ENCODE data around the gene HIGD1A. TPM values are rescaled to one million over a fixed set of nuclear protein-coding genes. Genes with fewer than 3 reads are reported as not detected.

The HIGD1A gene
- total RNA-seq, 1 experiment from 2014 or later = 77.6 TPM

DNA sequence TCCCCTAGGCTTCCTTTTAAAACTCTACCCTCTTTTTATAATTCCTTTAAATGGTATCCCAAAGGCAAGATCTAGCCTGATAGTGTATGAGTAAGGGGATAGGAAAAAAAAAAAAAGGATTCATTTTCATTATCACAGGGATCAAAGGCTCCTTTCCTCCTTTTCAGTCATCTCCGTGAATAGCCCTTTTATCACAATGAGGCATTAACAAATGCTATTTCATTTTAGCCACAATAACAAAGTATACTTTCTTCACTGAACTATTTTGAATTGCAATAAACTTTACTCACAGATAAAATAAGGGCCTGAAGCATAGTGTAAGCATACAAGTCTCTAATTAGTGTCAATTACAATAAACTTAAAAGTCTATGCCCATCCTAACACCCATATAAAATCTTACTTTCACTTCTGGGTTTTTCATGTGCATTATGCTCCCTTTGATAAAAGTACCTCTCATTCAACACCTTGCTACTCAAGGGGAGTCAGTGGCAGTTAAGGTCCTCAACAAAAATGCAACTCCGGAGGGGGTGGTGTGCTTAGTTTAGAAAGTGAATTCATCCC is 8.6 kb downstream of the HIGD1A start:
- H3K27ac ChIP-seq (ENCODE audit: insufficient read length, low read depth, low read length) = no peak overlapping the region
- H4K5ac ChIP-seq (ENCODE audit: insufficient read length, low read depth, low read length) = no peak overlapping the region
- H3K79me2 ChIP-seq (ENCODE audit: insufficient read depth, low read length) = peaks cover 2% of the 10 kb centered on the region; the same call in 1 of the 2 replicates
- DNase-seq = no peak
- H4K8ac ChIP-seq (replicated peaks; ENCODE audit: insufficient read length, low read depth, low read length) = no peak overlapping the region
- H4K91ac ChIP-seq (ENCODE audit: insufficient read length, low read depth, low read length) = no peak overlapping the region
- no peaks in the 10 kb centered on the region for H3K27me3 ChIP-seq (ENCODE audit: insufficient read depth, low read length)
- no peak overlapping the region for H3K23ac ChIP-seq (ENCODE audit: insufficient read length, low read depth, low read length)
- H3K4me2 ChIP-seq (ENCODE audit: insufficient read depth, insufficient read length, low read length) = no peak overlapping the region
- H3K4ac ChIP-seq (ENCODE audit: low read depth, low read length) = no peak overlapping the region
- Mint-ChIP-seq H3K4me3 (no peak overlapping the region), H3K36me3 (ENCODE audit: insufficient read depth in 1 of 3, low read depth in 3 of 3) (peaks cover 16 to 31% (median 29%) of the 10 kb centered on the region in 3 experiments), H3K27ac (0 out of 7 replicates have a peak overlapping the region, but pooled peaks of 1 of the 3 experiments have one; percentile 55), H3K4me1 (peaks cover 23 to 24% of the 10 kb centered on the region in 2 experiments), H3K9me3 (no peaks in the 10 kb centered on the region), H3K27me3 (ENCODE audit: low read depth) (no peaks in the 10 kb centered on the region)
- H2BK5ac ChIP-seq (ENCODE audit: insufficient read length, low read length) = no peak overlapping the region
- H3K14ac ChIP-seq (ENCODE audit: insufficient read depth, low read length) = no peak overlapping the region
- no peaks in the 10 kb centered on the region for H3K23me2 ChIP-seq (ENCODE audit: insufficient read length, low read depth, low read length, poor library complexity, severe bottlenecking)
- no peak overlapping the region for H2AK5ac ChIP-seq (ENCODE audit: insufficient read length, low read length)
- H3T11ph ChIP-seq (ENCODE audit: low read length) = no peak overlapping the region
- H3K9me3 ChIP-seq (ENCODE audit: control insufficient read depth, low read depth, low read length) = no peaks in the 10 kb centered on the region
- no peak overlapping the region for H3K18ac ChIP-seq (ENCODE audit: insufficient read length, low read depth, low read length)
- H2BK15ac ChIP-seq (ENCODE audit: low read depth, low read length) = no peak overlapping the region
- no peak overlapping the region for H2BK20ac ChIP-seq (ENCODE audit: low read depth, low read length, poor library complexity, severe bottlenecking)
- no peak overlapping the region for H3K9ac ChIP-seq (ENCODE audit: extremely low read depth, insufficient read length, low read length)
- H4K20me1 ChIP-seq (ENCODE audit: control insufficient read depth, insufficient read depth, insufficient read length) = no peaks in the 10 kb centered on the region
- H2AFZ ChIP-seq (ENCODE audit: low read length) = no peak overlapping the region
- TF ChIP-seq, protein P1, sequence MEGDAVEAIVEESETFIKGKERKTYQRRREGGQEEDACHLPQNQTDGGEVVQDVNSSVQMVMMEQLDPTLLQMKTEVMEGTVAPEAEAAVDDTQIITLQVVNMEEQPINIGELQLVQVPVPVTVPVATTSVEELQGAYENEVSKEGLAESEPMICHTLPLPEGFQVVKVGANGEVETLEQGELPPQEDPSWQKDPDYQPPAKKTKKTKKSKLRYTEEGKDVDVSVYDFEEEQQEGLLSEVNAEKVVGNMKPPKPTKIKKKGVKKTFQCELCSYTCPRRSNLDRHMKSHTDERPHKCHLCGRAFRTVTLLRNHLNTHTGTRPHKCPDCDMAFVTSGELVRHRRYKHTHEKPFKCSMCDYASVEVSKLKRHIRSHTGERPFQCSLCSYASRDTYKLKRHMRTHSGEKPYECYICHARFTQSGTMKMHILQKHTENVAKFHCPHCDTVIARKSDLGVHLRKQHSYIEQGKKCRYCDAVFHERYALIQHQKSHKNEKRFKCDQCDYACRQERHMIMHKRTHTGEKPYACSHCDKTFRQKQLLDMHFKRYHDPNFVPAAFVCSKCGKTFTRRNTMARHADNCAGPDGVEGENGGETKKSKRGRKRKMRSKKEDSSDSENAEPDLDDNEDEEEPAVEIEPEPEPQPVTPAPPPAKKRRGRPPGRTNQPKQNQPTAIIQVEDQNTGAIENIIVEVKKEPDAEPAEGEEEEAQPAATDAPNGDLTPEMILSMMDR (conservative IDR thresholded peaks at IDR 0.05) = no peak
- H3K79me1 ChIP-seq (ENCODE audit: insufficient read depth, low read depth, low read length, poor library complexity, severe bottlenecking) = peaks cover 5% of the 10 kb centered on the region
- H3K56ac ChIP-seq (ENCODE audit: insufficient read length, low read depth, low read length) = no peak overlapping the region
- no CpG with 5 or more reads among the region's 2 CpGs for WGBS (ENCODE audit: extremely low coverage, insufficient read length, low lambda C conversion rate)
- no peak overlapping the region for H2BK120ac ChIP-seq (ENCODE audit: low read depth, low read length, poor library complexity, severe bottlenecking)
- no peak overlapping the region for H2BK12ac ChIP-seq (ENCODE audit: insufficient read length, low read depth, low read length)
- H3K4me1 ChIP-seq (ENCODE audit: insufficient read depth, low read length) = no peaks in the 10 kb centered on the region; the same call in 1 of the 2 replicates
